HEK293 (cell line): ENCODE results near the gene NAP1L4.

Experiments used
- CTCF ChIA-PET: fragments of 350-600 bp; formaldehyde crosslinking; extraction: SDS; loops from one replicate; lab custom pipeline; 2021; ENCODE audit warnings: antibody characterized with exemption; lab: Yijun Ruan, JAX
- POLR2A ChIA-PET: fragments of 300-600 bp; formaldehyde crosslinking; extraction: SDS; loops from one replicate; lab custom pipeline; 2020; ENCODE audit warnings: antibody characterized with exemption, inconsistent platforms; lab: Yijun Ruan, JAX
- H3K27ac ChIP-seq: fragments of 200-500 bp; sonication (Bioruptor generic); 2 replicates; pipeline ENCODE4 v1.5.1; 2014; ENCODE audit warnings: low read depth, low read length, control low read depth, inconsistent platforms; ENCODE audit errors: extremely low read depth
- H3K36me3 ChIP-seq, 2 experiments: fragments of 200-500 bp in 1 of 2; sonication (Bioruptor generic) in 1 of 2; 1 replicate in 1 of 2; 2 replicates in 1 of 2; pipeline ENCODE4 v1.5.1; 2014 to 2017; ENCODE audit warnings: inconsistent platforms in 2 of 2, low read length in 2 of 2; ENCODE audit not compliant: control insufficient read depth in 2 of 2, insufficient read depth in 1 of 2
- H3K4me1 ChIP-seq: fragments of 200-500 bp; sonication (Bioruptor generic); 2 replicates; pipeline ENCODE4 v1.5.1; 2014; ENCODE audit warnings: mild to moderate bottlenecking, low read length, inconsistent platforms; ENCODE audit not compliant: control insufficient read depth, insufficient read depth
- H3K4me3 ChIP-seq: 2 replicates; pipeline ENCODE4 v1.5.1; 2011; ENCODE audit warnings: low read depth, mild to moderate bottlenecking, control low read depth, low read length, moderate library complexity
- H3K9me3 ChIP-seq: fragments of 200-500 bp; sonication (Bioruptor generic); 2 replicates; pipeline ENCODE4 v1.5.1; 2014; ENCODE audit warnings: low read depth, low read length, inconsistent platforms; ENCODE audit not compliant: control insufficient read depth, insufficient read depth
- IKZF3 ChIP-seq: fragments of 450-650 bp; IDR thresholded peaks from 2 replicates; pipeline ENCODE4 v1.5.0; 2018; ENCODE audit warnings: missing biosample characterization, mild to moderate bottlenecking, missing genetic modification characterization, moderate library complexity
- KLF16 ChIP-seq: fragments of 450-650 bp; formaldehyde crosslinking; IDR thresholded peaks from 2 replicates; pipeline ENCODE4 v1.5.1; 2017; ENCODE audit warnings: missing biosample characterization, missing genetic modification characterization
- ZBTB11 ChIP-seq: fragments of 450-650 bp; formaldehyde crosslinking; conservative IDR thresholded peaks from 2 replicates; pipeline ENCODE4 v1.5.1; 2016; ENCODE audit warnings: low read depth, missing biosample characterization, missing genetic modification characterization
- ZBTB21 ChIP-seq: fragments of 450-650 bp; formaldehyde crosslinking; IDR thresholded peaks from 2 replicates; pipeline ENCODE4 v1.5.1; 2017; ENCODE audit warnings: missing biosample characterization, missing genetic modification characterization
- ZIC2 ChIP-seq: fragments of 450-650 bp; formaldehyde crosslinking; IDR thresholded peaks from 2 replicates; pipeline ENCODE4 v1.5.1; 2016; ENCODE audit warnings: missing biosample characterization, missing genetic modification characterization
- ZNF155 ChIP-seq: fragments of 450-650 bp; formaldehyde crosslinking; IDR thresholded peaks from 2 replicates; pipeline ENCODE4 v1.5.1; 2016; ENCODE audit warnings: missing biosample characterization, missing genetic modification characterization
- ZNF18 ChIP-seq: fragments of 450-650 bp; formaldehyde crosslinking; IDR thresholded peaks from 2 replicates; pipeline ENCODE4 v1.5.1; 2016; ENCODE audit warnings: missing biosample characterization, missing genetic modification characterization
- ZNF19 ChIP-seq: fragments of 450-650 bp; formaldehyde crosslinking; IDR thresholded peaks from 2 replicates; pipeline ENCODE4; 2016; ENCODE audit warnings: missing biosample characterization, missing genetic modification characterization, low read depth
- ZNF23 ChIP-seq: fragments of 450-650 bp; formaldehyde crosslinking; IDR thresholded peaks from 2 replicates; pipeline ENCODE4 v1.5.1; 2016; ENCODE audit warnings: missing biosample characterization, missing genetic modification characterization, borderline replicate concordance
- ZNF274 ChIP-seq, 2 experiments: fragments of 200-500 bp in 1 of 2; fragments of 450-650 bp in 1 of 2; sonication (Bioruptor generic) in 1 of 2; formaldehyde crosslinking in 1 of 2; IDR thresholded peaks; 2 replicates each; pipeline versions ENCODE4 v1.5.1 to v1.6.1; 2014 to 2016; ENCODE audit warnings: borderline replicate concordance in 1 of 2, inconsistent platforms in 1 of 2, low read length in 1 of 2, missing biosample characterization in 1 of 2, missing genetic modification characterization in 1 of 2
- ZNF324 ChIP-seq: fragments of 450-650 bp; formaldehyde crosslinking; IDR thresholded peaks from 2 replicates; pipeline ENCODE4 v1.5.1; 2016; ENCODE audit warnings: missing biosample characterization, missing genetic modification characterization
- ZNF394 ChIP-seq: fragments of 450-650 bp; formaldehyde crosslinking; IDR thresholded peaks from 2 replicates; pipeline ENCODE4 v1.5.1; 2016; ENCODE audit warnings: missing biosample characterization, missing genetic modification characterization, mild to moderate bottlenecking, moderate library complexity, borderline replicate concordance
- ZNF449 ChIP-seq: fragments of 450-650 bp; formaldehyde crosslinking; IDR thresholded peaks from 2 replicates; pipeline ENCODE4 v1.5.1; 2017; ENCODE audit warnings: missing biosample characterization, mild to moderate bottlenecking, missing genetic modification characterization, moderate library complexity
- ZNF473 ChIP-seq: fragments of 450-650 bp; formaldehyde crosslinking; IDR thresholded peaks from 2 replicates; pipeline ENCODE4 v1.5.1; 2017; ENCODE audit warnings: missing biosample characterization, missing genetic modification characterization
- ZNF501 ChIP-seq: fragments of 450-650 bp; formaldehyde crosslinking; IDR thresholded peaks from 2 replicates; pipeline ENCODE4 v1.5.1; 2016; ENCODE audit warnings: missing biosample characterization, missing genetic modification characterization
- ZNF529 ChIP-seq: fragments of 450-650 bp; formaldehyde crosslinking; IDR thresholded peaks from 2 replicates; pipeline ENCODE4 v1.5.1; 2017; ENCODE audit warnings: missing genetic modification characterization, missing biosample characterization; ENCODE audit not compliant: insufficient replicate concordance
- ZNF558 ChIP-seq: fragments of 450-650 bp; formaldehyde crosslinking; IDR thresholded peaks from 2 replicates; pipeline ENCODE4 v1.5.1; 2016; ENCODE audit warnings: missing biosample characterization, missing genetic modification characterization
- ZNF677 ChIP-seq: fragments of 450-650 bp; IDR thresholded peaks from 2 replicates; pipeline ENCODE4 v1.5.0; 2018; ENCODE audit warnings: missing biosample characterization, mild to moderate bottlenecking, missing genetic modification characterization, moderate library complexity
- ZNF791 ChIP-seq: fragments of 450-650 bp; formaldehyde crosslinking; IDR thresholded peaks from 2 replicates; pipeline ENCODE4 v1.5.1; 2016; ENCODE audit warnings: missing biosample characterization, missing genetic modification characterization

The NAP1L4 gene

GRCh38 chr11:2945757-2946287 lies 46.3 kb downstream of the NAP1L4 start:
- Histone ChIP-seq H3K4me1 (no peaks in the 10 kb centered on the region), H3K27ac (no peak overlapping the region)
- POLR2A ChIA-PET: interaction anchor here (0.5 kb wide), 1 partner anchor 30 kb away, joined by 3 read pairs; no protein-coding TSS in a partner anchor
- no peak for TF ChIP-seq IKZF3 (tag by site-specific recombination)
- no peak for TF ChIP-seq ZNF18 (tag by site-specific recombination)
- TF ChIP-seq, all 188 proteins: peak for 0
- Histone ChIP-seq H3K36me3 (peaks cover 0 to 79% of the 10 kb centered on the region in 2 experiments; a peak in 1 of 3 replicates), H3K4me3 (no peak overlapping the region), H3K9me3 (no peaks in the 10 kb centered on the region)
- CTCF ChIA-PET: interaction anchor here (0.5 to 1.6 kb wide), 6 partner anchors 9 to 1644 kb away, joined by 3 to 6 read pairs (median 3); no protein-coding TSS in a partner anchor

GRCh38 chr11:2945031-2945756 lies 46.9 kb downstream of the NAP1L4 start:
- no peaks in the 10 kb centered on the region for H3K9me3 ChIP-seq
- CTCF ChIA-PET: interaction anchor here (0.5 to 1.6 kb wide), 4 partner anchors 10 to 15 kb away, joined by 3 to 6 read pairs (median 4); no protein-coding TSS in a partner anchor
- H3K36me3 ChIP-seq: peaks cover 0 to 73% of the 10 kb centered on the region in 2 experiments; a peak in 1 of 3 replicates
- H3K4me3 ChIP-seq: no peak overlapping the region
- no peaks in the 10 kb centered on the region for H3K4me1 ChIP-seq
- POLR2A ChIA-PET: no interaction called here
- no peak for TF ChIP-seq ZNF501 (tag by site-specific recombination)
- TF ChIP-seq ZNF394 (tag by site-specific recombination): no peak
- TF ChIP-seq, all 188 proteins: peak for 0
- no peak overlapping the region for H3K27ac ChIP-seq

- ChIA-PET POLR2A (no interaction called here), CTCF (interaction anchor here (1.1 kb wide), 1 partner anchor 9 kb away, joined by 3 read pairs; no protein-coding TSS in a partner anchor)
- Histone ChIP-seq H3K9me3 (no peaks in the 10 kb centered on the region), H3K27ac (no peak overlapping the region), H3K36me3 (peaks cover 0 to 66% of the 10 kb centered on the region in 2 experiments; a peak in 1 of 3 replicates), H3K4me3 (no peak overlapping the region), H3K4me1 (no peaks in the 10 kb centered on the region)
- TF ChIP-seq ZNF18 (tag by site-specific recombination) (no peak), ZNF791 (no peak), ZNF473 (no peak), KLF16 (no peak), IKZF3 (tag by site-specific recombination) (no peak), ZBTB11 (no peak), ZNF23 (tag by site-specific recombination) (no peak), ZNF19 (tag by site-specific recombination) (no peak), ZNF324 (no peak), ZNF274 (IDR thresholded peaks at IDR 0.05; ENCODE audit: low read length) (no peak), ZNF274 (tag by site-specific recombination; IDR thresholded peaks at IDR 0.05; ENCODE audit: borderline replicate concordance) (no peak), ZNF449 (tag by site-specific recombination) (no peak), ZIC2 (tag by site-specific recombination) (no peak), ZNF677 (tag by site-specific recombination) (no peak), ZNF155 (tag by site-specific recombination) (no peak), ZNF529 (tag by site-specific recombination) (no peak), ZBTB21 (tag by site-specific recombination) (no peak), ZNF558 (tag by site-specific recombination) (no peak)
These were observed 47.6 kb downstream of the NAP1L4 start for GRCh38 chr11:2944530-2944929.
